B cell (primary cell): ENCODE results near the gene ALDH3A1.

ENCODE experiments used
- EZH2 ChIP-seq: IDR thresholded peaks from 2 replicates; pipeline ENCODE4 v1.6.1; 2012; ENCODE audit warnings: borderline replicate concordance, low read depth, mild to moderate bottlenecking, moderate library complexity, low read length; ENCODE audit not compliant: insufficient read depth, poor library complexity, severe bottlenecking
- TF ChIP-seq, protein P1 (sequence below): fragments of 200-600 bp; IDR thresholded peaks from one replicate; pipeline ENCODE4 v1.8.0; 2022; ENCODE audit warnings: antibody characterized with exemption, mild to moderate bottlenecking

DNA sequence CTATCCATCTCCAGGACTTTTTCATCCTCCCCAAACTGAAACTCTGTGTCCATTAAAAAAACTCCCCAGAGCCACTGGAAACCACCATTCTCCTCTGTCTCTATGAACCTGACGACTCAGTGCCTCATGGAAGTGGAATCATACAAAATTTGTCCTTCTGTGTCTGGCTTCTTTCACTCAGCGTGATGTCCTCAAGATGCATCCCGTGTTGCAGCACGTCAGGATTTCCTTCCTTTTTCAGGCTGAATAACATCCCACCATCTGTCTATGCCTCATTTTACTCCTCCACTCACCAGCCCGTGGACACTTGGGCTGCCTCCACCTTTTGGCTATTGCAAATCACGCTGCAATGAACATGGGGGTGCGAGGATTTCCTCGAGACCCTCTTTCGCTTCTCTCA is 12.6 kb upstream of the ALDH3A1 start:
- TF ChIP-seq, protein P1, sequence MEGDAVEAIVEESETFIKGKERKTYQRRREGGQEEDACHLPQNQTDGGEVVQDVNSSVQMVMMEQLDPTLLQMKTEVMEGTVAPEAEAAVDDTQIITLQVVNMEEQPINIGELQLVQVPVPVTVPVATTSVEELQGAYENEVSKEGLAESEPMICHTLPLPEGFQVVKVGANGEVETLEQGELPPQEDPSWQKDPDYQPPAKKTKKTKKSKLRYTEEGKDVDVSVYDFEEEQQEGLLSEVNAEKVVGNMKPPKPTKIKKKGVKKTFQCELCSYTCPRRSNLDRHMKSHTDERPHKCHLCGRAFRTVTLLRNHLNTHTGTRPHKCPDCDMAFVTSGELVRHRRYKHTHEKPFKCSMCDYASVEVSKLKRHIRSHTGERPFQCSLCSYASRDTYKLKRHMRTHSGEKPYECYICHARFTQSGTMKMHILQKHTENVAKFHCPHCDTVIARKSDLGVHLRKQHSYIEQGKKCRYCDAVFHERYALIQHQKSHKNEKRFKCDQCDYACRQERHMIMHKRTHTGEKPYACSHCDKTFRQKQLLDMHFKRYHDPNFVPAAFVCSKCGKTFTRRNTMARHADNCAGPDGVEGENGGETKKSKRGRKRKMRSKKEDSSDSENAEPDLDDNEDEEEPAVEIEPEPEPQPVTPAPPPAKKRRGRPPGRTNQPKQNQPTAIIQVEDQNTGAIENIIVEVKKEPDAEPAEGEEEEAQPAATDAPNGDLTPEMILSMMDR: no peak
- TF ChIP-seq EZH2: no peak
